ENCODE measurements around the gene XRCC5. TPM values are rescaled to one million over a fixed set of nuclear protein-coding genes. Genes with fewer than 3 reads are reported as not detected.
"Not testable (repeated sequence)": the region's sequence is repeated elsewhere in the genome, so short reads cannot be mapped to it uniquely, and the experiment has no call there.

XRCC5 gene
- total and polyA plus RNA-seq, 10 donors: 63.5 to 252 (median 179) TPM

DNA sequence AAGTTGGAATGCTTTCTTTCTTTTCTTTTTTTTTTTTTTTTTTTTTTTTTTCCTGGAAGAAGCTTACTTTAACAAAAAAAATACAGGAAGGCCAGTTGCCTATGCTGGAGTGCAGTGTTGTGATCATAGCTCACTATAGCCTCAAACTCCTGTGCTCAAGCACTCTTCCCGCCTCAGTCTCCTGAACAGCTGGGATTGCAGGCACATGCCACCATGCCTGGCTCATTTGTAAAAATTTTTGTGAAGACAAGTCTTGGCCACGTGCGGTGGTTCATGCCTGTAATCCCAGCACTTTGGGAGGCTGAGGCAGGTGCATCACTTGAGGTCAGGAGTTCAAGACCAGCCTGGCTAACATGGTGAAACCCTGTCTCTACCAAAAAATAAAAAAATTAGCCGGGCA is 32.4 kb downstream of the XRCC5 start:
- peak in 1 of 3 donors; percentile 6 for TF ChIP-seq POLR2AphosphoS5 (IDR thresholded peaks at IDR 0.05)

DNA sequence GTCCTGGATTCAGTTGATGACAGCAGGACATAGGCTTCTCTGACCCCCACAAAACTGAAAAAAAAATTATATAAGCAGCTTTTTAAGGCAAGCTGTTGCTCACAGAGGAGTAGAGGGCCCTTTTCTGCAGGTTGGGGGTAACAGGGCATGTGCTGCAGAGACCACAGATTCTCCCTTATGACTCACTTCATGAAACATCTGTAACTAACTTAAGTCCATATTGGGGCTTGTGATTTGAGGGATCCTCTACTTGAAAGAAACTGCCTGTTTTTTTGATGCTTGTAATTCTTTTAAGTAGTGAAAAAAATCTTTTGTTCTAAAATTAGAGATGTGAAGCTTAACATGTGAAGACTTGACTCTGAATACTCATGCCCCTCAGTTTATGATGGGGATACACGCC is 33.4 kb downstream of the XRCC5 start:
- intact Hi-C loops (cut with DNase I; ENCODE audit: low total_unique reads): no loop called here
- 76 to 90% (median 81%) methylated on average over 1 of the region's 1 CpG for WGBS, 5 donors

More for the DNA sequence above, 32.4 kb downstream of the XRCC5 start:
- 90 to 100% (median 96%) methylated on average over 4 of the region's 4 CpGs for WGBS, 5 donors
- H3K4me1 ChIP-seq; intact Hi-C loops (cut with DNase I; ENCODE audit: low total_unique reads); H3K27me3 ChIP-seq (replicated peaks in 1 of 7); H3K9me3 ChIP-seq; H3K4me3 ChIP-seq; H3K27ac ChIP-seq; DNase-seq: not testable (repeated sequence)
- H3K36me3 ChIP-seq: peaks cover 0 to 100% (median 95%) of the 10 kb centered on the region in 6 donors

DNA sequence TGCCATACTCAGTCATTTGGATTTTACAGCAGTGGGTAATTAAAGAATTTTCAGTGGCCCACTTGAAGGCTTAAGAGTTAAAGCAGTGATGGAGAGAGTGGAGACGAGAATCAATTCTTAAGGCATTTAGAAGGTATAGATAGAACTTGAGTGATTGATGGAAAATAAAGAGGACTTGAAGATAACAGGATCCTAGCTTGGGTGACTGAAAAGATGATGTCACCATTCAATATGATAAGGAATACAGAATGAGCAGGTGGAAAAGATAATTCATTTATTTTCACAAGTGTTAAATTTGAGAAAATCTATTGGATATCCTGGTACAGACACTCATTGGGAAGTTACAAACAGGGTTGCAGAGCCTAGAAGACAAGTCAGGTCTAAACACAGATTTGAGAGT is 35.2 kb downstream of the XRCC5 start:
- TF ChIP-seq POLR2AphosphoS5 (IDR thresholded peaks at IDR 0.05) (no peak), POLR2A (IDR thresholded peaks at IDR 0.05) (no peak)
- TF ChIP-seq, protein P1, sequence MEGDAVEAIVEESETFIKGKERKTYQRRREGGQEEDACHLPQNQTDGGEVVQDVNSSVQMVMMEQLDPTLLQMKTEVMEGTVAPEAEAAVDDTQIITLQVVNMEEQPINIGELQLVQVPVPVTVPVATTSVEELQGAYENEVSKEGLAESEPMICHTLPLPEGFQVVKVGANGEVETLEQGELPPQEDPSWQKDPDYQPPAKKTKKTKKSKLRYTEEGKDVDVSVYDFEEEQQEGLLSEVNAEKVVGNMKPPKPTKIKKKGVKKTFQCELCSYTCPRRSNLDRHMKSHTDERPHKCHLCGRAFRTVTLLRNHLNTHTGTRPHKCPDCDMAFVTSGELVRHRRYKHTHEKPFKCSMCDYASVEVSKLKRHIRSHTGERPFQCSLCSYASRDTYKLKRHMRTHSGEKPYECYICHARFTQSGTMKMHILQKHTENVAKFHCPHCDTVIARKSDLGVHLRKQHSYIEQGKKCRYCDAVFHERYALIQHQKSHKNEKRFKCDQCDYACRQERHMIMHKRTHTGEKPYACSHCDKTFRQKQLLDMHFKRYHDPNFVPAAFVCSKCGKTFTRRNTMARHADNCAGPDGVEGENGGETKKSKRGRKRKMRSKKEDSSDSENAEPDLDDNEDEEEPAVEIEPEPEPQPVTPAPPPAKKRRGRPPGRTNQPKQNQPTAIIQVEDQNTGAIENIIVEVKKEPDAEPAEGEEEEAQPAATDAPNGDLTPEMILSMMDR (IDR thresholded peaks at IDR 0.05 in 8 of 11, conservative IDR thresholded peaks at IDR 0.05 in 3 of 11): no peak
- H3K4me1 ChIP-seq: peaks cover 0 to 5% (median 0%) of the 10 kb centered on the region in 6 donors
- H3K36me3 ChIP-seq: peaks cover 0 to 100% (median 95%) of the 10 kb centered on the region in 6 donors
- H3K9me3 ChIP-seq: no peaks in the 10 kb centered on the region
- no peak overlapping the region for H3K27ac ChIP-seq
- no peak overlapping the region for H3K4me3 ChIP-seq
- intact Hi-C loops (cut with DNase I; ENCODE audit: low total_unique reads): no loop called here
- H3K27me3 ChIP-seq (replicated peaks in 1 of 7): no peaks in the 10 kb centered on the region
- WGBS, 5 donors: 90 to 97% (median 97%) methylated on average over 1 of the region's 1 CpG
- no peak for DNase-seq

More for the DNA sequence above, 33.4 kb downstream of the XRCC5 start:
- Histone ChIP-seq H3K4me3 (no peak overlapping the region), H3K27me3 (replicated peaks in 1 of 7) (no peaks in the 10 kb centered on the region), H3K36me3 (peaks cover 0 to 100% (median 97%) of the 10 kb centered on the region in 6 donors), H3K9me3 (no peaks in the 10 kb centered on the region), H3K4me1 (peaks cover 0 to 5% (median 0%) of the 10 kb centered on the region in 6 donors), H3K27ac (no peak overlapping the region)
- no peak for DNase-seq
- TF ChIP-seq POLR2A (IDR thresholded peaks at IDR 0.05) (no peak), POLR2AphosphoS5 (IDR thresholded peaks at IDR 0.05) (no peak)
- TF ChIP-seq, protein P1 (IDR thresholded peaks at IDR 0.05 in 8 of 11, conservative IDR thresholded peaks at IDR 0.05 in 3 of 11): no peak

DNA sequence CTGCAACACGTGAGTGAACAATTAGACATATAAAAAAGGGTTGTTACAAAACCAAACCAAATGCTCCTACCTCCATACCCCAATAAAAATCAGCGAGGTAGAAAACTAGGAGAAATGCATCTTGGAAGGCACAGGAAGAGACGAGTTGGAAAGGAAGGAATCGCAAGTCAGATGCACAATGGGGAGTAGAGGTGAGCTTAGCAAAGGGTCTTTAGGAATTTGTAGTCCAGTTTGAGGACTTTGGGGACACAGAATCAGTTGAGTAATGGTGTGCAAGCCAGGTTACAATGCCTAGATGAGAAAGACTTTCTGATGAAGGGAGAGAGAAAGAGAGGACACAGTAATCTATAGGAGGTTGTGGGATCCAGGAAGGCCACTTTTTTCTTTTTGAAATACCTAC is 35.7 kb downstream of the XRCC5 start:
- no peak overlapping the region for H3K4me3 ChIP-seq
- no peak for DNase-seq
- no peaks in the 10 kb centered on the region for H3K27me3 ChIP-seq (replicated peaks in 1 of 7)
- H3K4me1 ChIP-seq: peaks cover 0 to 5% (median 0%) of the 10 kb centered on the region in 6 donors
- no peak overlapping the region for H3K27ac ChIP-seq
- no peaks in the 10 kb centered on the region for H3K9me3 ChIP-seq
- intact Hi-C loops (cut with DNase I; ENCODE audit: low total_unique reads): no loop called here
- TF ChIP-seq POLR2AphosphoS5 (IDR thresholded peaks at IDR 0.05): no peak
- 93 to 96% (median 95%) methylated on average over 4 of the region's 4 CpGs for WGBS, 5 donors
- H3K36me3 ChIP-seq: peaks cover 0 to 100% (median 95%) of the 10 kb centered on the region in 6 donors

DNA sequence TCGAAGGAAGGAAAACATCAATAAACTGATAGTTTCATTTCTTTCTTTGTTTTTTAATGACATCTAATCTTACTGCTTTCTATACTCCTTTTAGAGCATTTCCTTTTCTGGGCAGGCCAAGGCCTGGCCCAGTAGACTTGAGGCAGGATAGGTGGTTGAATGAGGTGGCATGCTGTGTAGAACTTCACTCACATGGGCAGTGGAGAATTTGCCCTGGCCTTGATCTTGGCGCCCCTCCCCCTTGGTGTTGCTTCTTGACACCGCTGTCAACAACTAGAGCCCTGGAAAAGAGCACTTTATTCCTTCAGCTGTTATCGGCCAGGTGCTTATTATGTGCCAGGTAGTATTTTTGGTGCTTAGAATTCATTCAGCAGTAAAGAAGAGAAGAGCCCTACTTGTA is 37.4 kb downstream of the XRCC5 start:
- TF ChIP-seq POLR2A (IDR thresholded peaks at IDR 0.05) (no peak), POLR2AphosphoS5 (IDR thresholded peaks at IDR 0.05) (no peak)
- TF ChIP-seq, protein P1 (IDR thresholded peaks at IDR 0.05 in 8 of 11, conservative IDR thresholded peaks at IDR 0.05 in 3 of 11): no peak
- H3K27ac ChIP-seq: no peak overlapping the region
- H3K27me3 ChIP-seq (replicated peaks in 1 of 7): no peaks in the 10 kb centered on the region
- intact Hi-C loops (cut with DNase I; ENCODE audit: low total_unique reads): no loop called here
- DNase-seq: no peak
- peaks cover 0 to 100% (median 95%) of the 10 kb centered on the region in 6 donors for H3K36me3 ChIP-seq
- peaks cover 0 to 5% (median 0%) of the 10 kb centered on the region in 6 donors for H3K4me1 ChIP-seq
- no peaks in the 10 kb centered on the region for H3K9me3 ChIP-seq
- no peak overlapping the region for H3K4me3 ChIP-seq
- WGBS, 5 donors: 71 to 86% (median 73%) methylated on average over 4 of the region's 4 CpGs
